Endothelial cell of umbilical vein (primary cell): Measurements from ENCODE around the gene ARRDC1. TPM values are rescaled to one million over a fixed set of nuclear protein-coding genes. Genes with fewer than 3 reads are reported as not detected.

Experiments
- BruUV-seq: library from RNA; stranded (reverse); fragments of 400-500 nt; replicated peaks from 2 replicates; lab custom pipeline; 2021; lab: Mats Ljungman, UMichigan
- CTCF ChIA-PET: fragments of 300-600, 350-600 bp; sonication (Branson Sonifier 250); formaldehyde crosslinking; loops from one replicate; lab custom pipeline; 2021; ENCODE audit warnings: antibody characterized with exemption, inconsistent platforms; lab: Charles Lee
- POLR2A ChIA-PET: fragments of 300-600, 350-600 bp; sonication (Branson Sonifier 250); formaldehyde crosslinking; loops from one replicate; lab custom pipeline; 2021; ENCODE audit warnings: antibody characterized with exemption, inconsistent platforms; lab: Charles Lee
- DNase-seq: peaks from one replicate; pipeline ENCODE4 v3.0.0-alpha.2; 2011; ENCODE audit warnings: low read depth, low spot score
- FAIRE-seq: peaks from 2 replicates; lab custom pipeline; 2011; peaks lifted over from hg19 to GRCh38; lab: Jason Lieb, UNC
- H2AFZ ChIP-seq: 2 replicates; pipeline ENCODE4 v1.6.0; 2012; ENCODE audit warnings: low read depth, low read length, control low read depth, inconsistent platforms
- H3K27ac ChIP-seq: 2 replicates; pipeline ENCODE4 v1.5.1; 2011; ENCODE audit warnings: low read depth, mild to moderate bottlenecking, control low read depth, low read length, moderate library complexity; ENCODE audit not compliant: insufficient read depth
- H3K27me3 ChIP-seq, 2 experiments: 2 replicates each; pipeline versions ENCODE4 v1.6.0 to v1.6.1; 2011; ENCODE audit warnings: low read length in 2 of 2, mixed read lengths in 1 of 2; ENCODE audit not compliant: control insufficient read depth in 2 of 2, insufficient read depth in 2 of 2
- H3K36me3 ChIP-seq, 2 experiments: 2 replicates in 1 of 2; 3 replicates in 1 of 2; pipeline ENCODE4 v1.5.1; 2011; ENCODE audit warnings: low read length in 2 of 2, mild to moderate bottlenecking in 1 of 2, moderate library complexity in 1 of 2; ENCODE audit not compliant: control insufficient read depth in 2 of 2, insufficient read depth in 2 of 2; ENCODE audit errors: extremely low read depth in 1 of 2
- H3K4me1 ChIP-seq: 3 replicates; pipeline ENCODE4 v1.5.1; 2011; ENCODE audit warnings: mild to moderate bottlenecking, low read length; ENCODE audit not compliant: control insufficient read depth, insufficient read depth; ENCODE audit errors: extremely low read depth
- H3K4me2 ChIP-seq: 2 replicates; pipeline ENCODE4 v1.6.1; 2011; ENCODE audit warnings: low read length, control low read depth, mixed read lengths; ENCODE audit not compliant: insufficient read depth
- H3K4me3 ChIP-seq, 3 experiments: fragments of 200-600 bp in 1 of 3; sonication (generic), shearing (Covaris generic) in 1 of 3; replicated peaks in 1 of 3; 2 replicates each; pipeline ENCODE4 v1.5.1; 2011 to 2016; ENCODE audit warnings: control low read depth in 3 of 3, low read length in 3 of 3, mild to moderate bottlenecking in 2 of 3, inconsistent platforms in 1 of 3, low read depth in 1 of 3, moderate library complexity in 1 of 3; ENCODE audit not compliant: insufficient read depth in 1 of 3
- H3K79me2 ChIP-seq: 2 replicates; pipeline ENCODE4 v1.6.0; 2012; ENCODE audit warnings: low read length, inconsistent platforms; ENCODE audit not compliant: control insufficient read depth, insufficient read depth
- H3K9ac ChIP-seq: replicated peaks from 2 replicates; pipeline ENCODE3; 2011; ENCODE audit warnings: low read length, control low read depth; ENCODE audit not compliant: insufficient read depth; ENCODE audit errors: extremely low read depth
- H3K9me1 ChIP-seq: replicated peaks from 3 replicates; pipeline ENCODE4 v1.6.0; 2011; ENCODE audit warnings: mild to moderate bottlenecking, low read length; ENCODE audit not compliant: control insufficient read depth, insufficient read depth; ENCODE audit errors: extremely low read depth
- H3K9me3 ChIP-seq: replicated peaks from 2 replicates; pipeline ENCODE4 v1.5.1; 2012; ENCODE audit warnings: low read length, inconsistent platforms; ENCODE audit not compliant: control insufficient read depth, insufficient read depth
- H4K20me1 ChIP-seq: replicated peaks from 2 replicates; pipeline ENCODE3; 2011; ENCODE audit warnings: mild to moderate bottlenecking, low read length; ENCODE audit not compliant: control insufficient read depth, insufficient read depth; ENCODE audit errors: extremely low read depth
- EZH2 ChIP-seq: IDR thresholded peaks from 2 replicates; pipeline ENCODE4 v1.6.1; 2012; ENCODE audit warnings: borderline replicate concordance, low read depth, mild to moderate bottlenecking, moderate library complexity, low read length, inconsistent platforms; ENCODE audit not compliant: severe bottlenecking
- FOS ChIP-seq: IDR thresholded peaks from 2 replicates; pipeline ENCODE4 v1.6.1; 2011; ENCODE audit warnings: mild to moderate bottlenecking, low read length, moderate library complexity, borderline replicate concordance; ENCODE audit not compliant: insufficient read depth
- GATA2 ChIP-seq: IDR thresholded peaks from 2 replicates; pipeline ENCODE4 v1.7.0; 2011; ENCODE audit warnings: low read depth, mild to moderate bottlenecking, moderate library complexity, mixed read lengths, low read length; ENCODE audit not compliant: insufficient read length, insufficient read depth
- JUN ChIP-seq: IDR thresholded peaks from 2 replicates; pipeline ENCODE4 v1.6.1; 2011; ENCODE audit warnings: borderline replicate concordance, low read depth; ENCODE audit not compliant: insufficient read length, insufficient read depth
- MAX ChIP-seq: IDR thresholded peaks from 2 replicates; pipeline ENCODE4 v1.6.1; 2011; ENCODE audit not compliant: insufficient read depth, insufficient read length
- MYC ChIP-seq: IDR thresholded peaks from one replicate; pipeline ENCODE4 v1.6.1; 2011; ENCODE audit warnings: mild to moderate bottlenecking, low read depth, low read length
- dilution Hi-C: fragments of 300-500 bp; cut with MboI; formaldehyde crosslinking; loops from one replicate; pipeline ENCODE4 v1.15.0; 2019; ENCODE audit warnings: low sequenced_read_pairs; ENCODE audit not compliant: extremely low pct_ligation_motif_present
- intact Hi-C: fragments of 100-400 bp; cut with micrococcal nuclease; formaldehyde crosslinking; loops from one replicate; pipeline ENCODE4 v1.10.0; 2022
- polyA plus RNA-seq, 4 experiments: library from polyadenylated mRNA; depleted of rRNA in 3 of 4; stranded (reverse) in 3 of 4; unstranded in 1 of 4; fragments of >200 nt; gene quantifications; 2 replicates each; pipeline versions ENCODE4 v1.2.1 to v1.2.3, GENCODE V29; 2011 to 2012; ENCODE audit warnings: missing spikeins in 1 of 4
- total RNA-seq: library from RNA; stranded (reverse); gene quantifications from 2 replicates; pipeline ENCODE4 v1.2.3, GENCODE V29; 2021

Gene ARRDC1
- total and polyA plus RNA-seq, 2 donors (not counting 3 experiments of a cell fraction or from before 2014, with no cell fraction given) = 22.5 to 51.0 TPM

GRCh38 chr9:137579259-137579604 lies 26.3 kb upstream of the ARRDC1 start:
- peak overlapping the region in 2 of 3 experiments; percentile 24 to 94 for H3K4me3 ChIP-seq
- peak overlapping the region; percentile 41 for H3K9ac ChIP-seq
- DNase-seq (no peak), FAIRE-seq (no peak)
- H3K9me3 ChIP-seq = no peaks in the 10 kb centered on the region
- H3K27me3 ChIP-seq = no peaks in the 10 kb centered on the region
- intact Hi-C loops (loop anchor here (1.0 kb wide), 1 partner anchor 26 kb away; the partner anchor contains the start of gene ARRDC1), dilution Hi-C loops (no loop called here)
- H4K20me1 ChIP-seq = no peaks in the 10 kb centered on the region
- H3K36me3 ChIP-seq = peaks cover 6 to 32% of the 10 kb centered on the region in 2 experiments
- no peaks in the 10 kb centered on the region for H3K9me1 ChIP-seq
- H3K27ac ChIP-seq = peak overlapping the region; percentile 10
- H3K4me1 ChIP-seq = peaks cover 14% of the 10 kb centered on the region
- ChIA-PET CTCF (interaction anchor here (1.0 to 1.7 kb wide), 5 partner anchors 9 to 44 kb away, joined by 3 to 15 read pairs (median 5); partner anchors contain the start of genes EHMT1 and ZMYND19), POLR2A (interaction anchor here (1.4 kb wide), 1 partner anchor 23 kb away, joined by 3 read pairs; no protein-coding TSS in a partner anchor)
- peaks cover 32% of the 10 kb centered on the region for H3K79me2 ChIP-seq
- peak overlapping the region; percentile 72 for H2AFZ ChIP-seq
- TF ChIP-seq EZH2 (no peak), MYC (no peak), GATA2 (no peak), JUN (no peak), FOS (no peak), MAX (no peak)
- BruUV-seq = TSS peak; percentile 24
- peak overlapping the region; percentile 37 for H3K4me2 ChIP-seq
